ENCODE results near the gene MEPCE.

GRCh38 chr7:100393233-100393905, 36.3 kb upstream of the MEPCE start:
- no peak for TF ChIP-seq CTCF (IDR thresholded peaks at IDR 0.05)
- TF ChIP-seq POLR2A (IDR thresholded peaks at IDR 0.05) = no peak
- no peak for TF ChIP-seq EP300 (IDR thresholded peaks at IDR 0.05)
- TF ChIP-seq POLR2AphosphoS5 (IDR thresholded peaks at IDR 0.05) = no peak

Data from suprapubic skin (tissue), 4 donors.